MCF 10A (cell line): ENCODE measurements around the gene RAPGEF1. TPM values are rescaled to one million over a fixed set of nuclear protein-coding genes. Genes with fewer than 3 reads are reported as not detected.

ENCODE experiments used
- BruUV-seq: library from RNA; stranded (reverse); fragments of 400-500 nt; replicated peaks from 2 replicates; lab custom pipeline; 2021; lab: Mats Ljungman, UMichigan
- CTCF ChIA-PET: fragments of 300-600 bp; sonication (Branson Sonifier 250); formaldehyde crosslinking; extraction: SDS; loops from one replicate; lab custom pipeline; 2021; ENCODE audit warnings: antibody characterized with exemption, inconsistent platforms; lab: Yijun Ruan, JAX
- POLR2A ChIA-PET: fragments of 300-600, 350-650 bp; sonication (Branson Sonifier 250); formaldehyde crosslinking; extraction: SDS; loops from one replicate; lab custom pipeline; 2020; ENCODE audit warnings: antibody characterized with exemption, inconsistent platforms; lab: Yijun Ruan, JAX
- DNase-seq: peaks from one replicate; pipeline ENCODE4 v3.0.0-alpha.2; 2018; ENCODE audit not compliant: unreplicated experiment
- H3K27ac Mint-ChIP-seq: one replicate; pipeline ENCODE4 v1.8.0; 2022; ENCODE audit warnings: mild to moderate bottlenecking, low read depth, mixed read lengths; ENCODE audit not compliant: unreplicated experiment
- H3K27me3 Mint-ChIP-seq: one replicate; pipeline ENCODE4 v1.8.0; 2022; ENCODE audit warnings: mixed read lengths; ENCODE audit not compliant: insufficient read depth, unreplicated experiment
- H3K36me3 Mint-ChIP-seq: one replicate; pipeline ENCODE4 v1.8.0; 2022; ENCODE audit warnings: mild to moderate bottlenecking, moderate library complexity, mixed read lengths; ENCODE audit not compliant: insufficient read depth, unreplicated experiment
- H3K4me1 Mint-ChIP-seq: one replicate; pipeline ENCODE4 v1.8.0; 2022; ENCODE audit warnings: mixed read lengths; ENCODE audit not compliant: insufficient read depth, unreplicated experiment
- H3K4me3 Mint-ChIP-seq: one replicate; pipeline ENCODE4 v1.8.0; 2022; ENCODE audit warnings: mild to moderate bottlenecking, moderate library complexity, mixed read lengths; ENCODE audit not compliant: unreplicated experiment
- H3K9me3 Mint-ChIP-seq: one replicate; pipeline ENCODE4 v1.8.0; 2022; ENCODE audit warnings: mixed read lengths; ENCODE audit not compliant: unreplicated experiment
- intact Hi-C: fragments of 100-400 bp; cut with micrococcal nuclease; formaldehyde crosslinking; loops from 2 replicates; pipeline ENCODE4 v1.14.1; 2022
- total RNA-seq: library from RNA; stranded (reverse); gene quantifications from 2 replicates; pipeline ENCODE4 v1.2.3, GENCODE V29; 2022
- TF ChIP-seq, protein P1 (sequence below): fragments of 200-600 bp; IDR thresholded peaks from one replicate; pipeline ENCODE4 v1.8.0; 2022; ENCODE audit warnings: antibody characterized with exemption, mild to moderate bottlenecking; ENCODE audit not compliant: unreplicated experiment

RAPGEF1 gene
- total RNA-seq, 1 experiment from 2014 or later = 55.4 TPM

DNA sequence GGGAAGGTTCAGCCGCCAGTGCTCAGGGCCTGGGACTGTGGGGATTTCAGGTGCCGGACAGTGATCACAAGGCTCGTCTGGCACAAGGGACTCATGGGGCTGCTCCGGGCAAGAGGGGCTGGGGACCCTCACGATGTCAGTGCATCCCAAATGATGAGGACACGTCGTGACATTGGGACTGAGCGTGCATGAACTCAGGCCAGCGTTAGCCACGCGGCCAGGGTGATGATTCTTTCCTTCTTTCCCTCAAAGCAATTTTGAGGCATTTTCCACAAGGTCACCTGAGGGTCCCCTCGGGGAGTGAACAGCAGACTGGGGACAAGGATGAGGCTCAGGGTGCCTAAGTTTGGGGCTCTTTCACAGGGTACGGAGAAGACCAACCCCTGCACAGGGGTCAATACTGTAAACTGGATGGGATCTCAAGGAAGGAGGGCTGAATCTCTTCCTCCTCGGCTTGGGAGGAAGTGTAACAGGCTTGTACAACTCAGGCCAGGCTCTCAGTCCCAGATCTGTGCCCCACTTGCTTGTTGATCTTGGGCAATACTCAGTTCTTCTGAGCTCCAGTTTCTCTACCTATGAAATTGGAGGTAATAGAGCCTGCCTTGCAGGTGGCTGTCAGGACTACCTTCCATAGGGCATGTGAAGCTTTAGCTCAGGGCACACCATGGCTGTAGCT is 116.1 kb downstream of the RAPGEF1 start:
- intact Hi-C loops = no loop called here
- Mint-ChIP-seq H3K4me1 (peaks cover 11% of the 10 kb centered on the region), H3K4me3 (no peak overlapping the region), H3K27me3 (no peaks in the 10 kb centered on the region), H3K36me3 (peaks cover 45% of the 10 kb centered on the region), H3K9me3 (no peaks in the 10 kb centered on the region), H3K27ac (no peak overlapping the region)
- POLR2A ChIA-PET = interaction anchor here (1.2 kb wide), 1 partner anchor 12 kb away, joined by 4 read pairs; no protein-coding TSS in a partner anchor
- CTCF ChIA-PET = no interaction called here
- TF ChIP-seq, protein P1, sequence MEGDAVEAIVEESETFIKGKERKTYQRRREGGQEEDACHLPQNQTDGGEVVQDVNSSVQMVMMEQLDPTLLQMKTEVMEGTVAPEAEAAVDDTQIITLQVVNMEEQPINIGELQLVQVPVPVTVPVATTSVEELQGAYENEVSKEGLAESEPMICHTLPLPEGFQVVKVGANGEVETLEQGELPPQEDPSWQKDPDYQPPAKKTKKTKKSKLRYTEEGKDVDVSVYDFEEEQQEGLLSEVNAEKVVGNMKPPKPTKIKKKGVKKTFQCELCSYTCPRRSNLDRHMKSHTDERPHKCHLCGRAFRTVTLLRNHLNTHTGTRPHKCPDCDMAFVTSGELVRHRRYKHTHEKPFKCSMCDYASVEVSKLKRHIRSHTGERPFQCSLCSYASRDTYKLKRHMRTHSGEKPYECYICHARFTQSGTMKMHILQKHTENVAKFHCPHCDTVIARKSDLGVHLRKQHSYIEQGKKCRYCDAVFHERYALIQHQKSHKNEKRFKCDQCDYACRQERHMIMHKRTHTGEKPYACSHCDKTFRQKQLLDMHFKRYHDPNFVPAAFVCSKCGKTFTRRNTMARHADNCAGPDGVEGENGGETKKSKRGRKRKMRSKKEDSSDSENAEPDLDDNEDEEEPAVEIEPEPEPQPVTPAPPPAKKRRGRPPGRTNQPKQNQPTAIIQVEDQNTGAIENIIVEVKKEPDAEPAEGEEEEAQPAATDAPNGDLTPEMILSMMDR = no peak
- DNase-seq = no peak
- BruUV-seq = no TSS peak

DNA sequence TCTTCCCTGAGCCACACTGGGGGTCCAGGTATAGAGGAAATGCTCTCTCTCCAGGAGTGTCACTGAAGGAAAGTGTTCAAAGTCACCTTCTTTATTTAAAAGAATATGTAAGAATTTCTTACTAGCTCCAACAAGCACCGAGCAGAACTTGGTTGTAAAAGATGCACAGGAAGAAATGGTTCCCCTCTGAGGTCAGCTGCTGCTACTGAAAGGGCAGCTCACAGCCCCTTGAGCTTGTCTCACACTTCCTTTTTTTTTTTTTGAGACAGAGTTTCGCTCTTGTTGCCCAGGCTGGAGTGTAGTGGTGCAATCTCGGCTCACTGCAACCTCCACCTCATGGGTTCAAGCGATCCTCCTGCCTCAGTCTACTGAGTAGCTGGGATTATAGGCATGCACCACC is 117.4 kb downstream of the RAPGEF1 start:
- Mint-ChIP-seq H3K4me3 (no peak overlapping the region), H3K9me3 (no peaks in the 10 kb centered on the region), H3K27ac (no peak overlapping the region), H3K36me3 (peaks cover 43% of the 10 kb centered on the region), H3K27me3 (no peaks in the 10 kb centered on the region), H3K4me1 (peaks cover 21% of the 10 kb centered on the region)
- POLR2A ChIA-PET = interaction anchor here (0.7 to 1.2 kb wide), 6 partner anchors 11 to 116 kb away, joined by 3 to 5 read pairs (median 4); no protein-coding TSS in a partner anchor
- TF ChIP-seq, protein P1 = no peak
- BruUV-seq = no TSS peak
- no peak for DNase-seq
- CTCF ChIA-PET = interaction anchor here (0.7 to 1.4 kb wide), 2 partner anchors 10 to 41 kb away, joined by 3 read pairs; no protein-coding TSS in a partner anchor
- intact Hi-C loops = no loop called here

DNA sequence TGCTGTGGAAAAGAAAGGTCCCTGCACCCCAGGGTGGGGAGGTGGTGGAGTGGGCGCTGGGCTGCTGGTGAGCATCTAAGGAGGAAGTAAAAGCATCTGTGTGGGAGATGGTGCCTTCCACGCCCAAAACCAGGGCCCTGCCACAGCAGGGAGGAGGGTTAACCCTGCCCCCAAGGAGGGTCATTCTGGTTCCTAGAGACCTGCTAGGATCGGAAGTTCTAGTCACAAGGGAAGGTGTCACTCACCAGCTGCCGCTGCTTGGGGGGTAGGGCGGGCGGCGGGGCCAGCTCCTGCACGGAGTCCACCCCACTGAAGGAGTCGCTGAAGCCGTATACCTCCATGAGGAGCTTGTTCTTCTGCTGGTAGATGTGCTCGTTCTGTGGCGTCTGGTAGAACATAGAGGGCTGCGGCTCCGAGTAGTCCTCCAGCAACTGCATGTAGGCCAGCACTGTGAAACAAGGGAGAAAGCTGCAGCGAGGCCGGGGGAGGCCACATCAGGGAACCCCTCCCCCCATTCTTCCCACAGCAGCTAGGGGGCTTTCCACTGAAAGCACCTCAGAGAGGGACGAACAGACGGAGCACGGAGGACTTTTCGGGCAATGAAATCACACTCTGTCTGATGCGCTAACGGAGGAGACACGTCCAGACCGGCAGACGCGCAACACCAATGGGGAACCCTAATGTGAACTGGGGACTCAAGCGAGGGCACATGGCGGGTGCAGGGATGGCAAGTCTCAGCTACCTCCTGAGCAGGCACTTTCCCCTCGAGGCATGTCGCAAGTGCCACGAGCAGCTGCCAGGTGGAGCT is 118.1 kb downstream of the RAPGEF1 start:
- TF ChIP-seq, protein P1 = no peak
- Mint-ChIP-seq H3K36me3 (peaks cover 39% of the 10 kb centered on the region), H3K4me1 (peaks cover 21% of the 10 kb centered on the region), H3K27me3 (no peaks in the 10 kb centered on the region), H3K27ac (no peak overlapping the region), H3K4me3 (no peak overlapping the region), H3K9me3 (no peaks in the 10 kb centered on the region)
- BruUV-seq = no TSS peak
- POLR2A ChIA-PET = interaction anchor here (0.6 to 1.2 kb wide), 6 partner anchors 9 to 117 kb away, joined by 3 to 5 read pairs (median 4); no protein-coding TSS in a partner anchor
- intact Hi-C loops = no loop called here
- CTCF ChIA-PET = interaction anchor here (0.6 to 1.4 kb wide), 3 partner anchors 9 to 488 kb away, joined by 3 read pairs; no protein-coding TSS in a partner anchor
- no peak for DNase-seq
